ENCODE measurements around the gene TRIM63.

The TRIM63 gene

DNA sequence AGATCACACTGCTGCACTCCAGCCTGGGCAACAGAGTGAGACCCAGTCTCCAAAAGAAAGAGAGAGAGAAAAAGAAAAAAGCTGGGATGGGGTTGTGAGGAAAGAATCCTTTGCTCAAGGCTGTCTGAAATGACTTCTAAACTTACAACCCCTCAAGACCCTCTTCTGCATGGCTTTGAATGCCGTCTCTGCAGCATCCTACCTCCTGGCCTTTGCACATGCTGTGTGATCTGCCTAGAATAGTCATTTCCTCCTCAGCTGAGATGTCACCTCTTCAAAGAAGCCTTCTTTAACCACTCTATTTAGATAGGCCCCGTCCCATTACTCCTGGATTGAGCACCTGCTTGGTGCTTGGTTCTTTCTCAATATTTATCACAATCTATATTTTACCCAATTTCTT, 17.4 kb upstream of the TRIM63 start:
- DNase-seq (ENCODE audit: low read depth), result no peak

DNA sequence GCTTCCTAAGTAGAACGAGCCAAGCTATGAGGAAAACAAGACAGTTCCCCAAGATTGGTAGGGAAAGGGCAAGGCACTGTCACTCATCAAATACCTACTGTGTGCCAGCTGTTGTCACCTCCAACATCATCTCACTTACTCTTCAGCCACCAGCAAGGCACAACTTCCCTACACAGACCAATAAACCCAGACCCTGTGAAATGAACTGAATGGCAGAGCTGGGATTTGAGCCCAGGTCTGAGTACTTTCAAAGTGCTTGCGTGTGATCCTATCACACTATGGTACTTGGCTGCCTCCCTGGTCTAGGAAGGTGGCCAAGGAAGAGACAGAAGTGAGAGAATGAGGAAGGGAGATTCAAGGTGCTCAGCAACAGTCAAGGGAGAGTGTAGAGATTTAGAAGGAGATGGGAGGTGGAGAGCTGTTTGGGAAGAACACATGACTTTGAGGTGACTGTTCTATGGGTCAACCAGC, 16.7 kb upstream of the TRIM63 start:
- no peak for DNase-seq (ENCODE audit: low read depth)

DNA sequence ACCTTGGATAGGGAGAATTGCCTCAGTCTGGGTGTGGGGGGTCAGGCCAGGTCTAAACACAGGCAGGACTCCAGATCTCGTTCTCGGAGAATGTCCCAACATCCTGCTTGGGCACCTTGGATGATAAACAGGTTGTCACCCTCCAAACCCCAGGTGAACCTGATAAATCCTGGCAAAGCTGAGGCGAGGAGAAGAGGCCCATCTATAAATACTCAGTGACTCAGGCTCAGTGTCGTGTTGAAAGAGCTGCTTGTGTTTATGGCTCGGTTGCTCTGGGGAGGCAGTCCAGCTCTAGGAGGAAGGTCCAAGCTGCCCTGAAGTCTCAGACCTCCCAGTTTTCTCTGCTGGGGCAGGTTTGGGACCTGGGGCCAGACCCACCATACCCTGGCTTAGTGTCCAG, 15.8 kb upstream of the TRIM63 start:
- no peak for DNase-seq (ENCODE audit: low read depth)

- no peak for DNase-seq (ENCODE audit: low read depth)
Measured at GRCh38 chr1:26082020-26082350, 14.6 kb upstream of the TRIM63 start.

DNA sequence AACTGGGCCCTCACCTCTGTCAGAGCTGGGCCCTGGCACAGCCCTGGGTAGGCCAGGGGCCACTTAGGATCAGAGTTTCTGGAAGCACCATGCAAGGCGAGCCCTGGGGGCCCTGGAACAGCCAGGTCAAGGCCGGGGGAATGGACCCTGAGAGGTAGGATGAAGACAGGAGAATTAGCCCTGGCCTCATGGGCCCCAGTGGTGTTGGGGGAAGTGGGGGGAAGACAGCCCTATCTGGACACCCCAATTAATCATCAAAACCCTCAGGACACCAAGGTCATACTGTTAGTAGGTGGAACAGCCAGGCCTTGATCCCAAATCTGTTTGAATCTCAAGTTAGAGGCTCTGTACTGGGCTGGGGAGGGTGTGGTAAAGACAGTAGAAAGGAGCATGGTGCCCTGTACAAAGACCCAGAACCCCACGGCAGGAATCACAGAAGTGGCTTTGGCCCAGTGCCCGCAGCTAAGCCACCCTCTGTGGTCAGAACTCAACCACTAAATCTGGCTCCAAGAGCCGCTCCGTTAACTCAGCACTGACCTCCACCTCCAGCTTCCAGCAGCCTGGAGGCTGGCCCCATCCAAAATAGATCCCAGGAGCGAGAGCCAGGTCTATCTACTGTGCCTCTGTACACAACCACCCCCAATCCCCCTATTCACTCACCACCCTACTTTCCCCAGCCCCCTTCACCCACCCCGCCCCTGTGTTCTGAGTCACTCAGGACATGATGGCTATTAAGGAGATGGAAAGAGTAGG, 14.0 kb upstream of the TRIM63 start:
- DNase-seq (ENCODE audit: low read depth), result no peak

- DNase-seq (ENCODE audit: low read depth), result no peak
Measured at GRCh38 chr1:26079960-26080814, 12.8 kb upstream of the TRIM63 start.

- DNase-seq (ENCODE audit: low read depth), result no peak
Measured at GRCh38 chr1:26079178-26079563, 11.7 kb upstream of the TRIM63 start.

GRCh38 chr1:26078286-26079177, 11.1 kb upstream of the TRIM63 start:
- no peak for DNase-seq (ENCODE audit: low read depth)

DNA sequence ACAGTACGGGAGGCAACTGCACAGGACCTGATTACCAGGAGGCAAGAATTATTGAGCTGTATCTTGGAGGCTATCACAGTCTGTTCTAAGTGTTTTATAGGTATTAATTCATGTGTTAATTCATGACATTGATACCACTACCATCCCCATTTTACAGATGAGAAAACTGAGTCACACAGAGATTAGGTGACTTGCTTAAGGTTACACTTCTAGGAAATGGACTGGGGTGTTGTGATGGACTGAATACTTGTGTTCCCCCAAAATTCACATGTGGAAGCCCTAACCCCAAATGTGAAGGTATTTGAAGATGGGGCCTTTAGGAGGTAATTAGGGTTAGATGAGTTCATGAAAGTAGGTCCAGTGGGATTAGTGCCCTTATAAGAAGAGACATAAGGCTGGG, 10.1 kb upstream of the TRIM63 start:
- no peak for DNase-seq (ENCODE audit: low read depth)

DNA sequence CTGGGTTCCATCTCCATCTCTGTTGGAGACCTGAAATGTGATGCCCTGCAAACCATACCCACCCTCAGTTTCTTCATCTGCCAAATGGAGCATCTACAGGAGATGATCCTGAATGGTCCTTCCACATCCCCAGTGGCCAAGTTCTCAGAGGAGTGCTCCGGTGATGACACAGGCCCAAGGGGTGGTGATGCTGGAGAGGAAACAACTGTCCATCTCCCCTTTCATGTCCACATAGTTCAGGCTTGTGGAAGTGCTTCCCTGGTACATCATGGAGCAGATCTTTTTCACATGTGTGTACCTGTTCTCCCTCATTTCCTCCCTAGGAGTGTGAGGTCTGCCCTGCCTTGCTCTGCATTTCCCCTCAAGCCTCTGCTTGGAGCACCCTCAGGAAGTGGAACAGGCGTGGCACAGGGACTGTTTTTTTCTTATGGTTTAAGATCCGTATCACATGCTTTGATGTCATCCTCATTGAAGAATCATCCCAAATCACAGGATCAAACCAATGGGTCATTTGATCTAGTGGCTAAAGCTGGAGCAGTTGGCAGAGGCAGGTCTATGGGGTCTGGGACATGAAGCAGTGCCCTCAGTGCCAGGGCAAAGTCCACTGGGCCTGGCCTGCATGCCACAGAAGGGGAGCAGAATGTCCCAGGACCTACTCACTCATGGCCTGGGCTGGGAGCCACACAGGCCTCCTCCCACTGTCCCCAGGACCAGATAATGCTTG, 8.2 kb upstream of the TRIM63 start:
- no peak for DNase-seq (ENCODE audit: low read depth)

DNA sequence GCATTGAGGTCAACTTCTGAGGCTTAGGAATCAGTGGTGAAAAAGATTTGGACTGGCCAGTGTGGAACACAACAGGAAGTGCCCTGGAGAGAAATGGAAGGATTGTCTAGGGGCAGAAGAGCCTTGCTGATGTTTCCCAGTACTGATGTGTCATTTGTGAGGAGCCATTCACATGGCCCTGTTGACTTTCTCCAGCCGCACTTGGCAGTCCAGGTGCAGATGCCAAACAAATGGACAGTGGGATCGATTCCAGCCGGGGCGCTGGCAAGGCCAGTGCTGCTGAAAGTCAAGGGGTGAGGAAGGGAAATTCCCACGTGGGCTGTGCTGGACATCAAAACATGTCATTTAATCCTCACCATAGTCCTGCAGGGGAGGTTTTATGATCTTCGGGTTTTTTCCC, 4.9 kb upstream of the TRIM63 start:
- DNase-seq (ENCODE audit: low read depth), result no peak

- DNase-seq (ENCODE audit: low read depth), result no peak
Measured at GRCh38 chr1:26070963-26071342, 3.5 kb upstream of the TRIM63 start.

GRCh38 chr1:26070296-26070962, 3.0 kb upstream of the TRIM63 start:
- no peak for DNase-seq (ENCODE audit: low read depth)

DNA sequence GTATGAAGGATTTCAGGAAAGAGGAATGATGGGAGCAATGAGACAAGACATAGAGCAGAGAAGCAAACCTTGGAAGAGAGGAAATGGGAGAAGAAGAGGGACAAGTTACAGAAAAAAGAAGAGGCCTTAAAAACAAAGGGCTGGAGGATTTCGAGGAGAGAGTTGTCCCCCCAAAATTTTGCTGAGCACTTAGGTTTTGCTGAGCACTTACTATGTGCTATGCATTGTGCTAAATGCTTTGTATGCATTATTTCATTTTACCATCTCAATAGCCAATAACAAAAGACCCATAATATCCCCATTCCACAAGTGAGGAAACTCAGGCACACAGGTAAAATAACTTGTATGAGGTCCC, 2.5 kb upstream of the TRIM63 start:
- no peak for DNase-seq (ENCODE audit: low read depth)

DNA sequence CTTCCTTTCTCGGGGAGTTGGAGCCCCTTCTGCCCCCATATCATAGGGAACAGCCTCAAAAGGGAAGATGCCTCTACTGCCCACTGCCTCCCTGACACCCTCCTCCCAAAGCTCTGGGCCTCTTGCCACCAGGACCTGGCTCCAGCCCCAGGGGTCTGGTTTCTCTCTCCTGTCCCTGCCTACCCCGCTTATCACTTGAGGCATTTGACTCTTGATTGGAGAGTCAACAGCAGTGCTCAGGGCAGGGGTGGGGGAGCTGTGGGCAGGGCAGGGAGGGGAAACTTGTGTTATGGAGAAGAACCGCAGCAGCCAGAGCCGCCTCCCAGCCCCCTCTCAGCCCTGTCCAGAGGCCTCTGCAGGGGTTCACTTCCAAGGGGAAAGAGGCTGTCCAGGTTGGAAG, 573 bp downstream of the TRIM63 start:
- DNase-seq (ENCODE audit: low read depth), result no peak

DNA sequence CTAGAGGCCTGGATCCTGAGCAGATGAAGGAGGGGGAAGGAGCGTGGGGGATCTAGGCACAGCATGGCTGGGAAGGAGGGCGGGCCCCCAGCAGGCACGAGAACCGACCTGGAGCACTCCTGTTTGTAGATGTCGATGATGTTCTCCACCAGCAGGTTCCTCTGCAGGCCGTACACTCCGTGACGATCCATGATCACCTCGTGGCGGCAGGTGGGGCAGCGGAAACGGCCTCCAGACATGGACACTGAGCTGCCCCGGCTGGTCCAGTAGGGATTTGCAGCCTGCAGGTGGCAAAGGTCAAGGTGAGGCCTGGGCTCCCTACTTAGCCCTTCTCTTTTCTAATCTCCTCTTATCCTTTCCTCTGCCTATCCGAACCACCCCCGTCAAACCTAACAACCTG, 1.3 kb downstream of the TRIM63 start:
- no peak for DNase-seq (ENCODE audit: low read depth)

DNA sequence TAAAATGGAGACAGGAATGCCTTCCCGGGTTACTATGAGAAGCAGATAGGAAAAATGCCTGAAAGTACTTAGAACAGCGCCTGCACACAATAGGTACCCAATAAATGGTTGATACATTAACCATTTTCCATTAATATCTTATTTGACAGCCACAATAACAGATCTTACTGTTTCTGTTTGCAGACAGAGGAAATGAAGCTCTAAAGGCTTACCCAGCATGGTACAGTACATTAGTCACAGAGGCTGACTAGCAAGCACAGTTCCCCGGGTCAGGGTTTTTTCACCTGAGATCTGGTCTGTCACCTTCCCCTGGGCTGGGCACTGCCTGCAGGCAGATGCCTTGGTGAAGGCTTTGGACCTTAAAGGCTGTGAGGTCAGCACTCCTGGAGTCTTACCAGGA, 2.9 kb downstream of the TRIM63 start:
- no peak for DNase-seq (ENCODE audit: low read depth)

DNA sequence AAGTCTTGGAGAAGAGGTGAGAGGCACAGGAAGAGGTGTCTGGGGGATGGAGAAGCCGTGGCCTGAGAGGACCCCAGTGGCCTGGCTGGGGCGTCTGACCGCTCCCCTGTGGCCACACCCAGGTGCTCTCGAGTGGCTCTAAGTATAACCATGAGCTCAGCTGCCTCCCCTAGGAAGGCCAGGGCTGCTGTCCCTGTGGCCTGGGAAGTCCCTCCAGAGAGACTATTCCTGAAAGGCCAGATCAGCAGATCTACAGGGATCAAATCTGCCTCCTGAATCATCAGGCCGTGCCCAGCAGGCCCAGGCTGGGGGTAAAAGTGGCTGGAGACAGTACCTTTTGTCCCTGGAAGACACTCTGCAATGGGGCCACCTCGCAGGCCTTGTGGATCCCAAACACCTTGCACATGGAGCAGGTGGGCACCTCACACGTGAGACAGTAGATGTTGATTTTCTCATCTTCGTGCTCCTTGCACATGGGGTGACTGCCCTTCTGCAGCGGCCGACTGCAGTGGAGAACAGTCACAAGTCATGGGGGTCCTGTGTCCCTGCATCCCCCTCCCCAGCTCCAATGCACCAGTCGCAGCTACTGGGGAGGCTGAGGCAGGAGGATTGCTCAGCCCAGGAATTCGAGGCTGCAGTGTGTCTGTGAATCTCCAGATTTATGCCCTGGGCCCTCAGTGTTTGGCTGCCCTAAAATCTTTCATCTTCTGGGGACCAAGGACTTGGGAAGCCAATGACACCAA, 6.4 kb downstream of the TRIM63 start:
- DNase-seq (ENCODE audit: low read depth), result no peak

- no peak for DNase-seq (ENCODE audit: low read depth)
Measured at GRCh38 chr1:26059906-26060305, 7.5 kb downstream of the TRIM63 start.

DNA sequence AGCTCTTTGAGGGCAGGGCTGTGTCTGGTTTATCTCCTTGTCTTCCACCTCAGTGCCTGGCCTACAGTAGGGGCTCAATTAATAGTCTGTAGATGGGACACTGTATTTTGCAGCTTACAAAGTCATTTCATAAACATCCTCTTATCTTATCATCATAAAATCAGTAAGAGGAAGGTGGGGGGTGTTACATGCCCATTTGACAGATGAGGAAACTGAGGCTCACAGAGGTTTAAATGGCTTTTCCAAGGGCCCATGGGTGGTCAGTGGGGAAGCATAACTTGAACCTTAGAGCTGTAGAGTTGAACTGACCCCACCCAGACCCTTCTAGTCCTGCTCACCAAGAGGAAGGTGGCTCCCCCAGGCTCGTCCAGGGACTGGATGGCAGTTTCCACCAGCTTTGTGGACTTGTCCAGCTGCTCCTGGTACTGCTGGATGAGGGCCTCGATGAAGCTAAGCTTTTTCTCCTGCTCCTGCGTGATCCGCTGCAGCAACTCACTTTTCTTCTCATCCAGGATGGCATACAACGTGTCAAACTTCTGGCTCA, 9.3 kb downstream of the TRIM63 start:
- DNase-seq (ENCODE audit: low read depth), result no peak

Data from activated T-helper 1 cell treated with Interleukin-2 at 50 U/mL for 16 hours (primary cell).